Suprapubic skin (tissue), 4 donors: ENCODE data around the gene EEFSEC. TPM values are rescaled to one million over a fixed set of nuclear protein-coding genes. Genes with fewer than 3 reads are reported as not detected.
A peak's percentile ranks its signal among the peaks of the same experiment; 100 is the strongest.

Source experiments
- DNase-seq, 2 donors: peaks; one replicate each; pipeline ENCODE4 v3.0.0-alpha.2; 2019; ENCODE audit warnings: low spot score in 2 of 2
- H3K27ac ChIP-seq: fragments of 200-600 bp; sonication (generic); one replicate; pipeline ENCODE4 v1.5.1; 2019
- H3K27me3 ChIP-seq: fragments of 200-600 bp; sonication (generic); one replicate; pipeline ENCODE4 v1.5.1; 2019
- H3K36me3 ChIP-seq: fragments of 200-600 bp; sonication (generic); one replicate; pipeline ENCODE4 v1.5.1; 2019
- H3K4me1 ChIP-seq: fragments of 200-600 bp; sonication (generic); one replicate; pipeline ENCODE4 v1.5.1; 2019
- H3K4me3 ChIP-seq: fragments of 200-600 bp; sonication (generic); one replicate; pipeline ENCODE4 v1.5.1; 2019; ENCODE audit warnings: mild to moderate bottlenecking
- H3K9me3 ChIP-seq: fragments of 200-600 bp; sonication (generic); one replicate; pipeline ENCODE4 v1.5.1; 2019
- CTCF ChIP-seq, 2 donors: fragments of 200-600 bp in 1 of 2; fragments of 450-650 bp in 1 of 2; sonication (generic) in 1 of 2; IDR thresholded peaks; one replicate each; pipeline ENCODE4 v1.5.1; 2016 to 2019; ENCODE audit warnings: antibody characterized with exemption in 2 of 2, mild to moderate bottlenecking in 1 of 2, moderate library complexity in 1 of 2
- EP300 ChIP-seq: sonication (generic); formaldehyde crosslinking; IDR thresholded peaks from one replicate; pipeline ENCODE4 v1.6.1; 2017; ENCODE audit warnings: antibody characterized with exemption
- POLR2A ChIP-seq, 2 donors: fragments of 450-650 bp; IDR thresholded peaks; one replicate each; pipeline ENCODE4 v1.6.1; 2017; ENCODE audit warnings: antibody characterized with exemption in 2 of 2, mild to moderate bottlenecking in 2 of 2, moderate library complexity in 2 of 2
- POLR2AphosphoS5 ChIP-seq, 3 donors: sonication (generic); formaldehyde crosslinking; IDR thresholded peaks; one replicate each; pipeline ENCODE4 v1.6.1; 2017; ENCODE audit warnings: antibody characterized with exemption in 3 of 3
- WGBS: methylation state at CpG from one replicate; pipeline ENCODE4 v1.1.5; 2018; 5-methylcytosine and 5-hydroxymethylcytosine counted together
- total RNA-seq, 4 donors: library from RNA; depleted of rRNA; stranded (reverse); fragments of >200 nt; gene quantifications; one replicate each; pipeline ENCODE4 v1.1.0, GENCODE V29; 2016

Gene EEFSEC
- total RNA-seq, 4 donors from 2014 or later, result 14.3 to 19.4 (median 16.7) TPM

- WGBS, result 93% methylated on average over 10 of the region's 12 CpGs
- H3K27me3 ChIP-seq, result no peaks in the 10 kb centered on the region
- H3K27ac ChIP-seq, result no peak overlapping the region
- no peaks in the 10 kb centered on the region for H3K9me3 ChIP-seq
- TF ChIP-seq POLR2A (IDR thresholded peaks at IDR 0.05) (no peak), CTCF (IDR thresholded peaks at IDR 0.05) (no peak), POLR2AphosphoS5 (IDR thresholded peaks at IDR 0.05) (no peak), EP300 (no peak)
- no peak overlapping the region for H3K4me3 ChIP-seq
- H3K36me3 ChIP-seq, result no peaks in the 10 kb centered on the region
- no peaks in the 10 kb centered on the region for H3K4me1 ChIP-seq
- no peak for DNase-seq
Observed at GRCh38 chr3:128328546-128329458, 175.5 kb downstream of the EEFSEC start.

GRCh38 chr3:128329491-128330213 lies 176.4 kb downstream of the EEFSEC start:
- Histone ChIP-seq H3K27me3 (no peaks in the 10 kb centered on the region), H3K27ac (no peak overlapping the region), H3K4me3 (no peak overlapping the region), H3K9me3 (no peaks in the 10 kb centered on the region), H3K4me1 (peaks cover 7% of the 10 kb centered on the region), H3K36me3 (no peaks in the 10 kb centered on the region)
- WGBS, result 99% methylated on average over 5 of the region's 6 CpGs
- no peak for TF ChIP-seq EP300
- TF ChIP-seq CTCF (IDR thresholded peaks at IDR 0.05), result no peak
- TF ChIP-seq POLR2A (IDR thresholded peaks at IDR 0.05), result no peak
- TF ChIP-seq POLR2AphosphoS5 (IDR thresholded peaks at IDR 0.05), result no peak
- DNase-seq, result no peak

GRCh38 chr3:128330214-128330842 lies 177.0 kb downstream of the EEFSEC start:
- 91% methylated on average over 9 of the region's 13 CpGs for WGBS
- Histone ChIP-seq H3K27ac (no peak overlapping the region), H3K4me3 (no peak overlapping the region), H3K4me1 (peaks cover 14% of the 10 kb centered on the region), H3K27me3 (no peaks in the 10 kb centered on the region), H3K9me3 (no peaks in the 10 kb centered on the region), H3K36me3 (no peaks in the 10 kb centered on the region)
- DNase-seq, result no peak
- TF ChIP-seq POLR2A (IDR thresholded peaks at IDR 0.05), result no peak
- no peak for TF ChIP-seq CTCF (IDR thresholded peaks at IDR 0.05)
- TF ChIP-seq POLR2AphosphoS5 (IDR thresholded peaks at IDR 0.05), result no peak
- TF ChIP-seq EP300, result no peak

- Histone ChIP-seq H3K9me3 (no peaks in the 10 kb centered on the region), H3K27me3 (no peaks in the 10 kb centered on the region), H3K4me1 (peaks cover 34% of the 10 kb centered on the region), H3K36me3 (no peaks in the 10 kb centered on the region), H3K27ac (peak overlapping the region; percentile 23), H3K4me3 (no peak overlapping the region)
- DNase-seq, result no peak
- WGBS, result 43% methylated on average over 7 of the region's 8 CpGs
- TF ChIP-seq POLR2AphosphoS5 (IDR thresholded peaks at IDR 0.05), result no peak
- no peak for TF ChIP-seq POLR2A (IDR thresholded peaks at IDR 0.05)
- no peak for TF ChIP-seq CTCF (IDR thresholded peaks at IDR 0.05)
- TF ChIP-seq EP300, result no peak
Observed at GRCh38 chr3:128334086-128334645, 180.9 kb downstream of the EEFSEC start.
